ENCODE results near the gene CHD2.
"Not testable (repeated sequence)": the region's sequence is repeated elsewhere in the genome, so short reads cannot be mapped to it uniquely, and the experiment has no call there.

DNA sequence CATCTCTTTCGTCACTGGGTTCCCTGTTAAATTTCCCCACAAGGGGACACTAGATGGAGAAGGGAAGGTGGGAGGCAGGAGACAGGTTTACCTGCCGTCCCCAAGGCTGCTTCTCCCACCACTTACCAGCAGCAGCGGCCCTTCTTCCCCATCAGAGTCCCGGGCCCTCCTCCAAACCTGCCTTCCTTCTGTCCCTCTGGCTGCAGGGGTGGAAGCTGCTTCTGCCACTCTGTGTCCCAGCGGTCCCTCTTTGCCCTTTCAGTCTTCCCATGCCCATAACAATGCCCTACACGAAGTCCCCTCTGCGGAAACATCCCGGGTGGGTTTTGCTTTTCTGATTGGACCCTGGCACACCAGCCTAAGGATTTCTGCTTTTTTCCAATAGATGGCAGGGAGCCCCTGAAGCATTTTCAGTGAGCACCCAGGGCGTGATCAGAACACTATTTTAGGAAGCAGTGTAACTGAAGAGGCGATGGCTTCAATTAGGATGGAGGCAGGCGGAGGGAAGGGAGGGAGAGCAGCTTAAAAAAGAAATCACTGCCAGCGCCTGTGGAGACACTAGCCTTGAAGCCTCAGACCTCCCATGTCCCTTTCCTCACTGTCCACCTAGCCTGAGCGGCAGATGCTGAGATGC, 162.6 kb downstream of the CHD2 start:
- not testable (repeated sequence) for TF ChIP-seq CTCF (IDR thresholded peaks at IDR 0.05); POLR2AphosphoS5 (IDR thresholded peaks at IDR 0.05; ENCODE audit: low read depth, low read length)
